Adipocyte (in vitro differentiated cells): ENCODE measurements around the gene ZDHHC6.
A peak's percentile ranks its signal among the peaks of the same experiment; 100 is the strongest.

Experiments
- DNase-seq: peaks from one replicate; pipeline ENCODE4 v3.0.0-alpha.2; 2015; ENCODE audit warnings: low read depth
- H3K27me3 ChIP-seq: replicated peaks from 2 replicates; pipeline ENCODE4 v1.7.0; 2013; ENCODE audit warnings: mild to moderate bottlenecking, low read length, moderate library complexity; ENCODE audit not compliant: control insufficient read depth, insufficient read depth
- H3K36me3 ChIP-seq: 2 replicates; pipeline ENCODE4 v1.7.0; 2013; ENCODE audit warnings: low read length, mild to moderate bottlenecking, moderate library complexity; ENCODE audit not compliant: control insufficient read depth, insufficient read depth, severe bottlenecking
- H3K4me1 ChIP-seq: 2 replicates; pipeline ENCODE4 v1.7.0; 2013; ENCODE audit warnings: mild to moderate bottlenecking, low read length, moderate library complexity; ENCODE audit not compliant: control insufficient read depth, insufficient read depth
- H3K4me3 ChIP-seq: 2 replicates; pipeline ENCODE4 v1.7.0; 2013; ENCODE audit warnings: mild to moderate bottlenecking, low read length, moderate library complexity
- H3K9ac ChIP-seq: 2 replicates; pipeline ENCODE4 v1.7.0; 2013; ENCODE audit warnings: mild to moderate bottlenecking, low read length, moderate library complexity
- H3K9me3 ChIP-seq: 2 replicates; pipeline ENCODE4 v1.7.0; 2013; ENCODE audit warnings: mild to moderate bottlenecking, low read length, moderate library complexity; ENCODE audit not compliant: control insufficient read depth

Gene ZDHHC6

GRCh38 chr10:112446855-112447619 is at the start of gene ZDHHC6, which contains the start of gene VTI1A:
TSS of gene ZDHHC6 (minus strand) at chr10:112446914. CDS start at chr10:112445436, 1,478 bp downstream.
TSS of gene VTI1A (plus strand) at chr10:112447215. CDS start at chr10:112447374, 159 bp downstream.
- Histone ChIP-seq H3K36me3 (peaks cover 30% of the 10 kb centered on the region), H3K4me1 (peaks cover 19% of the 10 kb centered on the region), H3K9me3 (no peaks in the 10 kb centered on the region), H3K9ac (peak within 1 kb of the TSS; percentile 98), H3K27me3 (no peaks in the 10 kb centered on the region), H3K4me3 (peak within 1 kb of the TSS; percentile 98)
- peak; percentile 95 for DNase-seq

GRCh38 chr10:112492736-112493135 is 46.0 kb upstream of the ZDHHC6 start:
- H3K4me3 ChIP-seq, result no peak overlapping the region
- peaks cover 13% of the 10 kb centered on the region for H3K4me1 ChIP-seq
- H3K9ac ChIP-seq, result no peak overlapping the region
- H3K27me3 ChIP-seq, result no peaks in the 10 kb centered on the region
- H3K36me3 ChIP-seq, result no peaks in the 10 kb centered on the region
- DNase-seq, result no peak
- H3K9me3 ChIP-seq, result no peaks in the 10 kb centered on the region

GRCh38 chr10:112491144-112491543 is 44.4 kb upstream of the ZDHHC6 start:
- no peaks in the 10 kb centered on the region for H3K9me3 ChIP-seq
- no peak overlapping the region for H3K4me3 ChIP-seq
- H3K9ac ChIP-seq, result no peak overlapping the region
- no peaks in the 10 kb centered on the region for H3K27me3 ChIP-seq
- H3K4me1 ChIP-seq, result peaks cover 13% of the 10 kb centered on the region
- DNase-seq, result peak; percentile 31
- H3K36me3 ChIP-seq, result peaks cover under 1% of the 10 kb centered on the region

- Histone ChIP-seq H3K36me3 (peaks cover 5% of the 10 kb centered on the region), H3K9me3 (no peaks in the 10 kb centered on the region), H3K4me1 (peaks cover 13% of the 10 kb centered on the region), H3K9ac (no peak overlapping the region), H3K27me3 (no peaks in the 10 kb centered on the region), H3K4me3 (no peak overlapping the region)
- DNase-seq, result peak; percentile 29
Observed at GRCh38 chr10:112490545-112490944, 43.8 kb upstream of the ZDHHC6 start.

- Histone ChIP-seq H3K9ac (no peak overlapping the region), H3K36me3 (peaks cover 5% of the 10 kb centered on the region), H3K4me1 (peaks cover 13% of the 10 kb centered on the region), H3K4me3 (no peak overlapping the region), H3K27me3 (no peaks in the 10 kb centered on the region), H3K9me3 (no peaks in the 10 kb centered on the region)
- DNase-seq, result no peak
Observed at GRCh38 chr10:112487964-112488363, 41.2 kb upstream of the ZDHHC6 start.

GRCh38 chr10:112484399-112484798 is 37.7 kb upstream of the ZDHHC6 start:
- no peaks in the 10 kb centered on the region for H3K27me3 ChIP-seq
- no peak overlapping the region for H3K9ac ChIP-seq
- no peaks in the 10 kb centered on the region for H3K9me3 ChIP-seq
- no peaks in the 10 kb centered on the region for H3K4me1 ChIP-seq
- no peak for DNase-seq
- H3K4me3 ChIP-seq, result no peak overlapping the region
- peaks cover 5% of the 10 kb centered on the region for H3K36me3 ChIP-seq

GRCh38 chr10:112481602-112482001 is 34.9 kb upstream of the ZDHHC6 start:
- Histone ChIP-seq H3K4me3 (no peak overlapping the region), H3K36me3 (peaks cover 5% of the 10 kb centered on the region), H3K27me3 (no peaks in the 10 kb centered on the region), H3K4me1 (peaks cover 7% of the 10 kb centered on the region), H3K9ac (no peak overlapping the region), H3K9me3 (no peaks in the 10 kb centered on the region)
- no peak for DNase-seq

- Histone ChIP-seq H3K27me3 (no peaks in the 10 kb centered on the region), H3K36me3 (no peaks in the 10 kb centered on the region), H3K4me3 (no peak overlapping the region), H3K9me3 (no peaks in the 10 kb centered on the region), H3K4me1 (peaks cover 19% of the 10 kb centered on the region), H3K9ac (no peak overlapping the region)
- peak; percentile 70 for DNase-seq
Observed at GRCh38 chr10:112475575-112476218, 29.0 kb upstream of the ZDHHC6 start.

GRCh38 chr10:112471878-112472487 is 25.3 kb upstream of the ZDHHC6 start:
- H3K27me3 ChIP-seq, result no peaks in the 10 kb centered on the region
- peak; percentile 73 for DNase-seq
- H3K9ac ChIP-seq, result peak overlapping the region; percentile 54
- H3K4me1 ChIP-seq, result peaks cover 14% of the 10 kb centered on the region
- no peak overlapping the region for H3K4me3 ChIP-seq
- peaks cover 17% of the 10 kb centered on the region for H3K36me3 ChIP-seq
- no peaks in the 10 kb centered on the region for H3K9me3 ChIP-seq

- DNase-seq, result no peak
- Histone ChIP-seq H3K9me3 (no peaks in the 10 kb centered on the region), H3K27me3 (no peaks in the 10 kb centered on the region), H3K9ac (no peak overlapping the region), H3K4me1 (peaks cover 7% of the 10 kb centered on the region), H3K36me3 (peaks cover 41% of the 10 kb centered on the region), H3K4me3 (no peak overlapping the region)
Observed at GRCh38 chr10:112467541-112468075, 20.9 kb upstream of the ZDHHC6 start.

- no peaks in the 10 kb centered on the region for H3K27me3 ChIP-seq
- H3K9me3 ChIP-seq, result no peaks in the 10 kb centered on the region
- H3K9ac ChIP-seq, result no peak overlapping the region
- H3K4me1 ChIP-seq, result peaks cover 3% of the 10 kb centered on the region
- DNase-seq, result no peak
- H3K4me3 ChIP-seq, result no peak overlapping the region
- H3K36me3 ChIP-seq, result peaks cover 41% of the 10 kb centered on the region
Observed at GRCh38 chr10:112466802-112467201, 20.1 kb upstream of the ZDHHC6 start.
